Effector memory CD8-positive, alpha-beta T cell (primary cell): Measurements from ENCODE around the gene CETN3.

Experiments used
- ATAC-seq: fragments of 150-1000 bp; cut with Tn5 transposase; replicated peaks from 2 replicates; pipeline ENCODE4 v1.10.0; 2021; ENCODE audit warnings: mild to moderate bottlenecking, moderate library complexity
- DNase-seq, 3 experiments: peaks; one replicate each; pipeline ENCODE4 v3.0.0; 2021
- H3K27ac Mint-ChIP-seq, 2 donors: one replicate each; pipeline ENCODE4 v1.8.0; 2022; ENCODE audit warnings: mild to moderate bottlenecking in 2 of 2, mixed read lengths in 2 of 2, moderate library complexity in 2 of 2
- H3K27me3 Mint-ChIP-seq, 2 donors: one replicate each; pipeline ENCODE4 v1.8.0; 2022; ENCODE audit warnings: mixed read lengths in 2 of 2
- H3K36me3 Mint-ChIP-seq: one replicate; pipeline ENCODE4 v1.8.0; 2022; ENCODE audit warnings: mild to moderate bottlenecking, moderate library complexity, mixed read lengths; ENCODE audit not compliant: insufficient read depth
- H3K4me1 Mint-ChIP-seq, 2 donors: one replicate each; pipeline ENCODE4 v1.8.0; 2022; ENCODE audit warnings: low read depth in 2 of 2, mixed read lengths in 2 of 2
- H3K4me3 Mint-ChIP-seq, 2 donors: one replicate each; pipeline ENCODE4 v1.8.0; 2022; ENCODE audit warnings: mild to moderate bottlenecking in 2 of 2, mixed read lengths in 2 of 2, moderate library complexity in 2 of 2
- H3K9me3 Mint-ChIP-seq, 2 donors: one replicate each; pipeline ENCODE4 v1.8.0; 2022; ENCODE audit warnings: mixed read lengths in 2 of 2

Gene CETN3

DNA sequence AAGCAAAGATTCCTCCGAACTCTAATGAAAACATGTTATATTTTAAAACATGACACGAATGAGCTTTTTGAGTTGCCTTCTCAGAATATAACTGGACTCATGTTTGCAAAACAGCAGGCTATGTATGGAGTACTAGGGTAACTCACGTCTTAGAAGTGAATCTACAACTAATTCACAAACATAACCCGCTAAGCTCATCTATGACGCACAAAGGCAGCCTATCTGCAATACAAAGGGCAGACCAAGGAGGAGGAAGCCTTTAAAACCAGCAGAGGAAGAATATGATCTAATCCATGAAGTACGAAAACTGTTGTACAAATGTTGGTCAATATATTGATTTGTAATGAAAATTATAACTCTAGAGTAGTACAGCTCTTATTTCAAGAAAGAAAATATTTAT, 67.0 kb downstream of the CETN3 start:
- peaks cover 0 to 2% of the 10 kb centered on the region in 2 donors for H3K4me1 Mint-ChIP-seq
- peaks cover 20 to 23% of the 10 kb centered on the region in 2 donors for H3K27me3 Mint-ChIP-seq
- ATAC-seq (no peak), DNase-seq (no peak)
- peaks cover 3% of the 10 kb centered on the region for H3K36me3 Mint-ChIP-seq
- H3K4me3 Mint-ChIP-seq = no peak overlapping the region
- no peak overlapping the region for H3K27ac Mint-ChIP-seq
- H3K9me3 Mint-ChIP-seq = no peaks in the 10 kb centered on the region
